KMS-11 (cell line): Measurements from ENCODE around the gene RESF1.

ENCODE experiments used
- H2AFZ ChIP-seq: fragments of 200-600 bp; sonication (generic); 2 replicates; pipeline ENCODE4 v1.6.1; 2016; ENCODE audit warnings: antibody characterized with exemption, mixed run types, low read depth
- H3K27ac ChIP-seq: fragments of 200-600 bp; sonication (generic); 2 replicates; pipeline ENCODE4 v1.6.1; 2016; ENCODE audit warnings: mild to moderate bottlenecking, mixed run types
- H3K27me3 ChIP-seq: fragments of 200-600 bp; sonication (generic); 2 replicates; pipeline ENCODE4 v1.6.1; 2017; ENCODE audit warnings: mild to moderate bottlenecking, low read depth, mixed run types, moderate library complexity; ENCODE audit not compliant: insufficient read depth
- H3K36me3 ChIP-seq: fragments of 200-600 bp; sonication (generic); 2 replicates; pipeline ENCODE4 v1.6.1; 2017; ENCODE audit warnings: mild to moderate bottlenecking, mixed run types; ENCODE audit not compliant: insufficient read depth
- H3K4me1 ChIP-seq: fragments of 200-600 bp; sonication (generic); 2 replicates; pipeline ENCODE4 v1.6.1; 2016; ENCODE audit warnings: mild to moderate bottlenecking, low read depth, mixed run types; ENCODE audit not compliant: poor library complexity, severe bottlenecking
- H3K4me2 ChIP-seq: fragments of 200-600 bp; sonication (generic); 2 replicates; pipeline ENCODE4 v1.7.0; 2016; ENCODE audit warnings: mild to moderate bottlenecking, mixed run types
- H3K4me3 ChIP-seq: fragments of 200-600 bp; sonication (generic); IDR thresholded peaks from 2 replicates; pipeline ENCODE4 v1.6.1; 2017; ENCODE audit warnings: low read depth, low read length, mixed read lengths; ENCODE audit not compliant: insufficient read depth
- H3K79me2 ChIP-seq: fragments of 200-600 bp; sonication (generic); 2 replicates; pipeline ENCODE4 v1.6.1; 2016; ENCODE audit warnings: low read depth, mixed run types; ENCODE audit not compliant: insufficient read depth
- H3K9ac ChIP-seq: fragments of 200-600 bp; sonication (generic); 2 replicates; pipeline ENCODE4 v1.6.1; 2016; ENCODE audit warnings: mild to moderate bottlenecking, mixed run types
- H4K20me1 ChIP-seq: fragments of 200-600 bp; sonication (generic); 2 replicates; pipeline ENCODE4 v1.6.1; 2016; ENCODE audit warnings: mild to moderate bottlenecking, mixed run types; ENCODE audit not compliant: insufficient read depth
- CTCF ChIP-seq: fragments of 200-600 bp; sonication (generic); conservative IDR thresholded peaks from 2 replicates; pipeline ENCODE4 v1.6.1; 2017; ENCODE audit warnings: low read depth, mild to moderate bottlenecking, antibody characterized with exemption, low read length, moderate library complexity, mixed read lengths

Gene RESF1

GRCh38 chr12:31967539-31967938 lies 8.3 kb downstream of the RESF1 start:
- no peaks in the 10 kb centered on the region for H4K20me1 ChIP-seq
- H3K4me2 ChIP-seq, result no peak overlapping the region
- H2AFZ ChIP-seq, result no peak overlapping the region
- TF ChIP-seq CTCF, result no peak
- H3K36me3 ChIP-seq, result peaks cover 34% of the 10 kb centered on the region
- peaks cover 93% of the 10 kb centered on the region for H3K79me2 ChIP-seq
- no peak overlapping the region for H3K9ac ChIP-seq
- no peak overlapping the region for H3K4me3 ChIP-seq
- H3K4me1 ChIP-seq, result peaks cover 31% of the 10 kb centered on the region
- no peaks in the 10 kb centered on the region for H3K27me3 ChIP-seq
- H3K27ac ChIP-seq, result no peak overlapping the region

- TF ChIP-seq CTCF, result no peak
- Histone ChIP-seq H4K20me1 (no peaks in the 10 kb centered on the region), H3K27me3 (no peaks in the 10 kb centered on the region), H3K4me3 (no peak overlapping the region), H3K79me2 (peaks cover 66% of the 10 kb centered on the region), H3K27ac (no peak overlapping the region), H3K4me2 (no peak overlapping the region), H3K4me1 (peaks cover 24% of the 10 kb centered on the region), H3K36me3 (peaks cover 27% of the 10 kb centered on the region; the same call in 1 of the 2 replicates), H2AFZ (no peak overlapping the region), H3K9ac (no peak overlapping the region)
These were observed 11.0 kb downstream of the RESF1 start for GRCh38 chr12:31970199-31970598.

GRCh38 chr12:31973818-31974217 lies 14.6 kb downstream of the RESF1 start:
- no peak overlapping the region for H3K4me3 ChIP-seq
- H2AFZ ChIP-seq, result no peak overlapping the region
- H3K36me3 ChIP-seq, result peaks cover 28% of the 10 kb centered on the region; the same call in 1 of the 2 replicates
- H4K20me1 ChIP-seq, result no peaks in the 10 kb centered on the region
- no peak overlapping the region for H3K27ac ChIP-seq
- H3K9ac ChIP-seq, result no peak overlapping the region
- H3K79me2 ChIP-seq, result peaks cover 42% of the 10 kb centered on the region
- H3K4me1 ChIP-seq, result no peaks in the 10 kb centered on the region
- no peak overlapping the region for H3K4me2 ChIP-seq
- TF ChIP-seq CTCF, result no peak
- no peaks in the 10 kb centered on the region for H3K27me3 ChIP-seq

GRCh38 chr12:31974673-31975072 lies 15.5 kb downstream of the RESF1 start:
- Histone ChIP-seq H3K4me2 (no peak overlapping the region), H3K27me3 (no peaks in the 10 kb centered on the region), H2AFZ (no peak overlapping the region), H4K20me1 (no peaks in the 10 kb centered on the region), H3K36me3 (peaks cover 32% of the 10 kb centered on the region; the same call in 1 of the 2 replicates), H3K9ac (no peak overlapping the region), H3K4me3 (no peak overlapping the region), H3K27ac (no peak overlapping the region), H3K4me1 (no peaks in the 10 kb centered on the region), H3K79me2 (peaks cover 34% of the 10 kb centered on the region)
- no peak for TF ChIP-seq CTCF
